22Rv1 (cell line): ENCODE results near the gene UGT1A9.

Experiments
- ZFX ChIP-seq: fragments of 450-650 bp; IDR thresholded peaks from 2 replicates; pipeline ENCODE4 v1.6.1; 2017; ENCODE audit warnings: antibody characterized with exemption, borderline replicate concordance
- TF ChIP-seq, protein P1 (sequence below): fragments of 450-650 bp; IDR thresholded peaks from 2 replicates; pipeline ENCODE4 v1.5.1; 2017; ENCODE audit warnings: mild to moderate bottlenecking

DNA sequence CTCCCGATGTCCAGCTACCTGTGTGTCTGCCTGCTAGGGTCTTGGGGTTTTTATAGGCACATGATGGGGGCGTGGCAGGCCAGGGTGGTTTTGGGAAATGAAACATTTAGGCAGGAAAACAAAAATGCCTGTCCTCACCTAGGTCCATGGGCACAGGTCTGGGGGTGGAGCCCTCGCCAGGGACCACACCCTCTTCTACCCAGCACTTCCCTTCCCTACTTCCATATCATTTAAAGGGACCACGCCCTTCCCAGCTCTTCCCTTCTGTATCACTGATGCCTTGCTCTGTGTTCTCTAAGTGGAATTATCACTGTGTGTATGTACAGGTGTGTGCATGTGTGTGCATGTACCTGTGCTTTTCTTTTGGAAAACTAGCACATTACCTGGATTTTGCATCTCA, 94.7 kb downstream of the UGT1A9 start:
- TF ChIP-seq, protein P1, sequence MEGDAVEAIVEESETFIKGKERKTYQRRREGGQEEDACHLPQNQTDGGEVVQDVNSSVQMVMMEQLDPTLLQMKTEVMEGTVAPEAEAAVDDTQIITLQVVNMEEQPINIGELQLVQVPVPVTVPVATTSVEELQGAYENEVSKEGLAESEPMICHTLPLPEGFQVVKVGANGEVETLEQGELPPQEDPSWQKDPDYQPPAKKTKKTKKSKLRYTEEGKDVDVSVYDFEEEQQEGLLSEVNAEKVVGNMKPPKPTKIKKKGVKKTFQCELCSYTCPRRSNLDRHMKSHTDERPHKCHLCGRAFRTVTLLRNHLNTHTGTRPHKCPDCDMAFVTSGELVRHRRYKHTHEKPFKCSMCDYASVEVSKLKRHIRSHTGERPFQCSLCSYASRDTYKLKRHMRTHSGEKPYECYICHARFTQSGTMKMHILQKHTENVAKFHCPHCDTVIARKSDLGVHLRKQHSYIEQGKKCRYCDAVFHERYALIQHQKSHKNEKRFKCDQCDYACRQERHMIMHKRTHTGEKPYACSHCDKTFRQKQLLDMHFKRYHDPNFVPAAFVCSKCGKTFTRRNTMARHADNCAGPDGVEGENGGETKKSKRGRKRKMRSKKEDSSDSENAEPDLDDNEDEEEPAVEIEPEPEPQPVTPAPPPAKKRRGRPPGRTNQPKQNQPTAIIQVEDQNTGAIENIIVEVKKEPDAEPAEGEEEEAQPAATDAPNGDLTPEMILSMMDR: no peak
- no peak for TF ChIP-seq ZFX
